ENCODE data around the gene CHPF.

- TF ChIP-seq CTCF (conservative IDR thresholded peaks at IDR 0.05; ENCODE audit: low read length), result peak; percentile 74
- TF ChIP-seq EZH2phosphoT487 (IDR thresholded peaks at IDR 0.05; ENCODE audit: borderline replicate concordance, low read depth, low read length), result no peak
Measured at GRCh38 chr2:219560037-219560892, 16.7 kb upstream of the CHPF start.

Data from OCI-LY7 (cell line).